ENCODE measurements around the gene EPHX1. TPM values are rescaled to one million over a fixed set of nuclear protein-coding genes. Genes with fewer than 3 reads are reported as not detected.

The EPHX1 gene
- total and polyA plus RNA-seq, 10 of the 15 experiments (the other 5 are each of a cell fraction or from before 2014, with no cell fraction given): 0.33 to 2.9 (median 0.78) TPM; not detected in 2

GRCh38 chr1:225859151-225859550, 49.2 kb downstream of the EPHX1 start (continued):
- no peak for TF ChIP-seq ZBTB11 (CRISPR knock-in tag; IDR thresholded peaks at IDR 0.05)
- no peak for TF ChIP-seq ATF3 (IDR thresholded peaks at IDR 0.05; ENCODE audit: borderline replicate concordance, extremely low read depth, low read depth, low read length)
- TF ChIP-seq SUZ12 (IDR thresholded peaks at IDR 0.05; ENCODE audit: unreplicated experiment): no peak

- Histone ChIP-seq H3K9me3 (replicated peaks; ENCODE audit: control insufficient read depth, insufficient read depth, low read length) (no peaks in the 10 kb centered on the region), H3K9ac (ENCODE audit: control insufficient read depth, insufficient read depth, low read length) (no peak overlapping the region), H3K4me2 (ENCODE audit: control insufficient read depth, insufficient read depth) (no peak overlapping the region), H3K27me3 (replicated peaks in 1 of 2; ENCODE audit: control insufficient read depth in 2 of 2, insufficient read depth in 2 of 2, low read length in 1 of 2) (no peaks in the 10 kb centered on the region), H3K27ac (ENCODE audit: control insufficient read depth, insufficient read depth) (no peak overlapping the region), H4K20me1 (ENCODE audit: control insufficient read depth, insufficient read depth) (no peaks in the 10 kb centered on the region), H3K4me3 (no peak overlapping the region), H2AFZ (ENCODE audit: control insufficient read depth, low read depth, low read length) (no peak overlapping the region), H3K4me1 (ENCODE audit: control insufficient read depth, insufficient read depth, low read length) (peaks cover 6% of the 10 kb centered on the region), H3K36me3 (ENCODE audit: control insufficient read depth in 2 of 2, insufficient read depth in 2 of 2, low read length in 1 of 2) (peaks cover 9 to 13% of the 10 kb centered on the region in 2 experiments), H3K79me2 (ENCODE audit: control insufficient read depth, insufficient read depth, low read length) (no peaks in the 10 kb centered on the region)
- POLR2A ChIA-PET: no interaction called here
- RAD21 ChIA-PET (ENCODE audit: unreplicated experiment): no interaction called here
- ATAC-seq: no peak
- WGBS (ENCODE audit: insufficient coverage, insufficient replicate concordance, low lambda C conversion rate, missing lambda C conversion rate): 99% methylated on average over 5 of the region's 5 CpGs
- no TSS peak for BruUV-seq (replicated peaks)
- SMC1A ChIA-PET (ENCODE audit: uncharacterized antibody, unreplicated experiment): no interaction called here
- intact Hi-C loops (cut with micrococcal nuclease; ENCODE audit: unreplicated experiment) (no loop called here), in situ Hi-C loops (cut with MboI) (no loop called here)
- DNase-seq (ENCODE audit: low read depth, low spot score): no peak
- CTCF ChIA-PET: no interaction called here
- FAIRE-seq: no peak
- TF ChIP-seq HCFC1 (IDR thresholded peaks at IDR 0.05; ENCODE audit: low read length) (no peak), IRF5 (IDR thresholded peaks at IDR 0.05; ENCODE audit: borderline replicate concordance) (no peak), MEF2A (IDR thresholded peaks at IDR 0.05; ENCODE audit: insufficient read depth, low read depth, low read length) (no peak), MYC (IDR thresholded peaks at IDR 0.05; ENCODE audit: insufficient read depth, insufficient read length, insufficient replicate concordance, low read length, severe bottlenecking) (no peak), ZNF274 (IDR thresholded peaks at IDR 0.05; ENCODE audit: insufficient read depth, insufficient read length) (no peak), BCL11A (IDR thresholded peaks at IDR 0.05; ENCODE audit: low read depth, low read length) (no peak), LARP7 (IDR thresholded peaks at IDR 0.05) (no peak), NR2C2 (IDR thresholded peaks at IDR 0.05; ENCODE audit: borderline replicate concordance, control insufficient read depth, insufficient read length, low read depth) (no peak), PAX8 (IDR thresholded peaks at IDR 0.05) (no peak), ZZZ3 (IDR thresholded peaks at IDR 0.05; ENCODE audit: control insufficient read depth, insufficient read length, low read depth) (no peak), SMC3 (IDR thresholded peaks at IDR 0.05; ENCODE audit: borderline replicate concordance, low read length) (no peak), ESRRA (IDR thresholded peaks at IDR 0.05; ENCODE audit: low read length) (no peak), ZBED1 (IDR thresholded peaks at IDR 0.05; ENCODE audit: borderline replicate concordance) (no peak), USF2 (IDR thresholded peaks at IDR 0.05; ENCODE audit: borderline replicate concordance, low read depth, low read length) (no peak)
Measured at GRCh38 chr1:225860107-225860506, 50.2 kb downstream of the EPHX1 start.
